Measurements from ENCODE around the gene SLC26A3. TPM values are rescaled to one million over a fixed set of nuclear protein-coding genes. Genes with fewer than 3 reads are reported as not detected.

The SLC26A3 gene
- total and polyA plus RNA-seq, 10 of the 15 experiments (the other 5 are each of a cell fraction or from before 2014, with no cell fraction given): 0.46 TPM; not detected in 9

GRCh38 chr7:107768263-107768662 is 34.8 kb downstream of the SLC26A3 start:
- no peaks in the 10 kb centered on the region for H3K36me3 ChIP-seq (ENCODE audit: control insufficient read depth in 2 of 2, insufficient read depth in 2 of 2, low read length in 1 of 2)
- H3K79me2 ChIP-seq (ENCODE audit: control insufficient read depth, insufficient read depth, low read length): no peaks in the 10 kb centered on the region
- no peak for TF ChIP-seq MYC (IDR thresholded peaks at IDR 0.05; ENCODE audit: insufficient read depth, insufficient read length, insufficient replicate concordance, low read length, severe bottlenecking)
- CTCF ChIA-PET: no interaction called here
- H4K20me1 ChIP-seq (ENCODE audit: control insufficient read depth, insufficient read depth): no peaks in the 10 kb centered on the region
- DNase-seq (ENCODE audit: low read depth, low spot score) (no peak), ATAC-seq (no peak), FAIRE-seq (no peak)
- RAD21 ChIA-PET (ENCODE audit: unreplicated experiment): no interaction called here
- SMC1A ChIA-PET (ENCODE audit: uncharacterized antibody, unreplicated experiment): no interaction called here
- intact Hi-C loops (cut with micrococcal nuclease; ENCODE audit: unreplicated experiment) (no loop called here), in situ Hi-C loops (cut with MboI) (no loop called here)
- WGBS (ENCODE audit: insufficient coverage, insufficient replicate concordance, low lambda C conversion rate, missing lambda C conversion rate): 47% methylated on average over 1 of the region's 1 CpG
- POLR2A ChIA-PET: no interaction called here
- H3K4me1 ChIP-seq (ENCODE audit: control insufficient read depth, insufficient read depth, low read length): no peaks in the 10 kb centered on the region
- no peak overlapping the region for H3K9ac ChIP-seq (ENCODE audit: control insufficient read depth, insufficient read depth, low read length)
- no TSS peak for BruUV-seq (replicated peaks)
- no peak overlapping the region for H3K4me2 ChIP-seq (ENCODE audit: control insufficient read depth, insufficient read depth)
- no peak overlapping the region for H3K4me3 ChIP-seq
- no peak overlapping the region for H3K27ac ChIP-seq (ENCODE audit: control insufficient read depth, insufficient read depth)
- H2AFZ ChIP-seq (ENCODE audit: control insufficient read depth, low read depth, low read length): no peak overlapping the region
- H3K27me3 ChIP-seq (replicated peaks in 1 of 2; ENCODE audit: control insufficient read depth in 2 of 2, insufficient read depth in 2 of 2, low read length in 1 of 2): no peaks in the 10 kb centered on the region
- no peaks in the 10 kb centered on the region for H3K9me3 ChIP-seq (replicated peaks; ENCODE audit: control insufficient read depth, insufficient read depth, low read length)

GRCh38 chr7:107767391-107767790 is 35.6 kb downstream of the SLC26A3 start:
- in situ Hi-C loops (cut with MboI): no loop called here
- H3K4me1 ChIP-seq (ENCODE audit: control insufficient read depth, insufficient read depth, low read length): no peaks in the 10 kb centered on the region
- no peaks in the 10 kb centered on the region for H3K36me3 ChIP-seq (ENCODE audit: control insufficient read depth in 2 of 2, insufficient read depth in 2 of 2, low read length in 1 of 2)
- no TSS peak for BruUV-seq (replicated peaks)
- ATAC-seq (no peak), DNase-seq (ENCODE audit: low read depth, low spot score) (no peak), FAIRE-seq (no peak)
- no peak overlapping the region for H2AFZ ChIP-seq (ENCODE audit: control insufficient read depth, low read depth, low read length)
- no peaks in the 10 kb centered on the region for H3K27me3 ChIP-seq (replicated peaks in 1 of 2; ENCODE audit: control insufficient read depth in 2 of 2, insufficient read depth in 2 of 2, low read length in 1 of 2)
- no peak overlapping the region for H3K4me2 ChIP-seq (ENCODE audit: control insufficient read depth, insufficient read depth)
- no peaks in the 10 kb centered on the region for H3K79me2 ChIP-seq (ENCODE audit: control insufficient read depth, insufficient read depth, low read length)
- 100% methylated on average over 2 of the region's 2 CpGs for WGBS (ENCODE audit: insufficient coverage, insufficient replicate concordance, low lambda C conversion rate, missing lambda C conversion rate)
- ChIA-PET SMC1A (ENCODE audit: uncharacterized antibody, unreplicated experiment) (no interaction called here), CTCF (no interaction called here), RAD21 (ENCODE audit: unreplicated experiment) (no interaction called here), POLR2A (no interaction called here)
- H3K9me3 ChIP-seq (replicated peaks; ENCODE audit: control insufficient read depth, insufficient read depth, low read length): no peaks in the 10 kb centered on the region
- H4K20me1 ChIP-seq (ENCODE audit: control insufficient read depth, insufficient read depth): no peaks in the 10 kb centered on the region
- H3K27ac ChIP-seq (ENCODE audit: control insufficient read depth, insufficient read depth): no peak overlapping the region
- H3K4me3 ChIP-seq: no peak overlapping the region
- intact Hi-C loops (cut with micrococcal nuclease; ENCODE audit: unreplicated experiment): no loop called here
- H3K9ac ChIP-seq (ENCODE audit: control insufficient read depth, insufficient read depth, low read length): no peak overlapping the region
- TF ChIP-seq ETV6 (conservative IDR thresholded peaks at IDR 0.05 in 1 of 2, IDR thresholded peaks at IDR 0.05 in 1 of 2; ENCODE audit: borderline replicate concordance in 1 of 2, low read depth in 1 of 2): no peak
- no peak for TF ChIP-seq CTCF (IDR thresholded peaks at IDR 0.05 in 2 of 3, conservative IDR thresholded peaks at IDR 0.05 in 1 of 3; ENCODE audit: control insufficient read depth in 2 of 3, extremely low read depth in 1 of 3, insufficient read depth in 1 of 3, low read depth in 3 of 3, low read length in 3 of 3)
- TF ChIP-seq BMI1 (IDR thresholded peaks at IDR 0.05; ENCODE audit: borderline replicate concordance): no peak
- TF ChIP-seq IRF5 (IDR thresholded peaks at IDR 0.05; ENCODE audit: borderline replicate concordance): no peak
- no peak for TF ChIP-seq SP1 (IDR thresholded peaks at IDR 0.05; ENCODE audit: low read depth, low read length)
- no peak for TF ChIP-seq EED (IDR thresholded peaks at IDR 0.05; ENCODE audit: low read depth)
- no peak for TF ChIP-seq RB1 (IDR thresholded peaks at IDR 0.05; ENCODE audit: borderline replicate concordance)
- TF ChIP-seq NR2C2 (IDR thresholded peaks at IDR 0.05; ENCODE audit: borderline replicate concordance, control insufficient read depth, insufficient read length, low read depth): no peak
- TF ChIP-seq NR2C1 (IDR thresholded peaks at IDR 0.05): no peak
- TF ChIP-seq NFXL1 (IDR thresholded peaks at IDR 0.05; ENCODE audit: borderline replicate concordance): no peak
- TF ChIP-seq MEF2B (IDR thresholded peaks at IDR 0.05; ENCODE audit: partially characterized antibody, poor library complexity, severe bottlenecking): no peak
- TF ChIP-seq IRF4 (IDR thresholded peaks at IDR 0.05; ENCODE audit: low read depth, low read length): no peak
- no peak for TF ChIP-seq CBX3 (IDR thresholded peaks at IDR 0.05; ENCODE audit: borderline replicate concordance, low read depth)
- TF ChIP-seq CBX5 (IDR thresholded peaks at IDR 0.05; ENCODE audit: low read depth): no peak
- no peak for TF ChIP-seq POLR2AphosphoS5 (IDR thresholded peaks at IDR 0.05; ENCODE audit: low read length)

Measured in GM12878 (cell line).